Retinal pigment epithelial cell (primary cell): ENCODE results near the gene CHST9.

ENCODE experiments used
- DNase-seq: peaks from one replicate; pipeline ENCODE4 v3.0.0-alpha.2; 2010; ENCODE audit warnings: low read depth
- H3K4me3 ChIP-seq: 2 replicates; pipeline ENCODE4 v1.5.1; 2011; ENCODE audit warnings: mild to moderate bottlenecking, low read length, control low read depth, moderate library complexity
- CTCF ChIP-seq: conservative IDR thresholded peaks from 2 replicates; pipeline ENCODE4 v1.5.1; 2011; ENCODE audit warnings: low read depth, low read length, control low read depth, inconsistent platforms

CHST9 gene

GRCh38 chr18:27118973-27119372 is 66.1 kb downstream of the CHST9 start:
- TF ChIP-seq CTCF = no peak
- H3K4me3 ChIP-seq = no peak overlapping the region
- DNase-seq = no peak

- no peak for TF ChIP-seq CTCF
- H3K4me3 ChIP-seq = no peak overlapping the region
- no peak for DNase-seq
Observed at GRCh38 chr18:27114842-27115241, 70.3 kb downstream of the CHST9 start.

- no peak for TF ChIP-seq CTCF
- DNase-seq = no peak
- no peak overlapping the region for H3K4me3 ChIP-seq
Observed at GRCh38 chr18:27113358-27113757, 71.8 kb downstream of the CHST9 start.

GRCh38 chr18:27110319-27110718 is 74.8 kb downstream of the CHST9 start:
- no peak for DNase-seq
- TF ChIP-seq CTCF = no peak
- no peak overlapping the region for H3K4me3 ChIP-seq

- H3K4me3 ChIP-seq = no peak overlapping the region
- TF ChIP-seq CTCF = no peak
- DNase-seq = no peak
Observed at GRCh38 chr18:27109451-27109850, 75.7 kb downstream of the CHST9 start.

GRCh38 chr18:27108842-27109241 is 76.3 kb downstream of the CHST9 start:
- DNase-seq = no peak
- H3K4me3 ChIP-seq = no peak overlapping the region

GRCh38 chr18:27104743-27105142 is 80.4 kb downstream of the CHST9 start:
- H3K4me3 ChIP-seq = no peak overlapping the region
- no peak for DNase-seq
- no peak for TF ChIP-seq CTCF

More at GRCh38 chr18:27108842-27109241, 76.3 kb downstream of the CHST9 start:
- TF ChIP-seq CTCF = no peak
